ENCODE measurements around the gene CTXND1.

DNA sequence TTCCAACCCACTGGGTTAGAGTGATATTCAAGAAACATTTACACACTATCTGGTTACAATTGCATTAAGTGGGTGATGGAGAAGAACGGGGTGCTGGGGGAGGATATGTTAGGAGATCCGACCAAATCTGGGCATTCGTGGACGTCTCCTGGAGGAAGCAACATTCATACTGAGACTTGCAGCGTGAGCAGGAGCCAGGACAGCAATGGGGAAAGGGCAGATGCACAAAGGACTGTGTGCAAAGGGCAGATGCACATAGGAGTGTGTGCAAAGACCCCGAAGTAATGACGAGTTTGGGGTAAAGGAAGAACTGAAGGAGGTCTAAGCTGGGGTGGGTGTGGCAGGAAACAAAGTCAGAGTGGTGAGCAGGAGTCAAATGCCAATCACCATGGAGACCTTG, 16.1 kb upstream of the CTXND1 start:
- TF ChIP-seq, protein P1, sequence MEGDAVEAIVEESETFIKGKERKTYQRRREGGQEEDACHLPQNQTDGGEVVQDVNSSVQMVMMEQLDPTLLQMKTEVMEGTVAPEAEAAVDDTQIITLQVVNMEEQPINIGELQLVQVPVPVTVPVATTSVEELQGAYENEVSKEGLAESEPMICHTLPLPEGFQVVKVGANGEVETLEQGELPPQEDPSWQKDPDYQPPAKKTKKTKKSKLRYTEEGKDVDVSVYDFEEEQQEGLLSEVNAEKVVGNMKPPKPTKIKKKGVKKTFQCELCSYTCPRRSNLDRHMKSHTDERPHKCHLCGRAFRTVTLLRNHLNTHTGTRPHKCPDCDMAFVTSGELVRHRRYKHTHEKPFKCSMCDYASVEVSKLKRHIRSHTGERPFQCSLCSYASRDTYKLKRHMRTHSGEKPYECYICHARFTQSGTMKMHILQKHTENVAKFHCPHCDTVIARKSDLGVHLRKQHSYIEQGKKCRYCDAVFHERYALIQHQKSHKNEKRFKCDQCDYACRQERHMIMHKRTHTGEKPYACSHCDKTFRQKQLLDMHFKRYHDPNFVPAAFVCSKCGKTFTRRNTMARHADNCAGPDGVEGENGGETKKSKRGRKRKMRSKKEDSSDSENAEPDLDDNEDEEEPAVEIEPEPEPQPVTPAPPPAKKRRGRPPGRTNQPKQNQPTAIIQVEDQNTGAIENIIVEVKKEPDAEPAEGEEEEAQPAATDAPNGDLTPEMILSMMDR (conservative IDR thresholded peaks at IDR 0.05 in 1 of 2, IDR thresholded peaks at IDR 0.05 in 1 of 2; ENCODE audit: low read depth in 1 of 2, low read length in 2 of 2) = no peak
- no peak for TF ChIP-seq EZH2 (IDR thresholded peaks at IDR 0.05; ENCODE audit: low read length, missing control alignments)

Data from fibroblast of lung (primary cell).